KMS-11 (cell line): ENCODE measurements around the gene DUS2.
A peak's percentile ranks its signal among the peaks of the same experiment; 100 is the strongest.

ENCODE experiments used
- H2AFZ ChIP-seq: fragments of 200-600 bp; sonication (generic); 2 replicates; pipeline ENCODE4 v1.6.1; 2016; ENCODE audit warnings: antibody characterized with exemption, mixed run types, low read depth
- H3K27ac ChIP-seq: fragments of 200-600 bp; sonication (generic); 2 replicates; pipeline ENCODE4 v1.6.1; 2016; ENCODE audit warnings: mild to moderate bottlenecking, mixed run types
- H3K27me3 ChIP-seq: fragments of 200-600 bp; sonication (generic); 2 replicates; pipeline ENCODE4 v1.6.1; 2017; ENCODE audit warnings: mild to moderate bottlenecking, low read depth, mixed run types, moderate library complexity; ENCODE audit not compliant: insufficient read depth
- H3K36me3 ChIP-seq: fragments of 200-600 bp; sonication (generic); 2 replicates; pipeline ENCODE4 v1.6.1; 2017; ENCODE audit warnings: mild to moderate bottlenecking, mixed run types; ENCODE audit not compliant: insufficient read depth
- H3K4me1 ChIP-seq: fragments of 200-600 bp; sonication (generic); 2 replicates; pipeline ENCODE4 v1.6.1; 2016; ENCODE audit warnings: mild to moderate bottlenecking, low read depth, mixed run types; ENCODE audit not compliant: poor library complexity, severe bottlenecking
- H3K4me2 ChIP-seq: fragments of 200-600 bp; sonication (generic); 2 replicates; pipeline ENCODE4 v1.7.0; 2016; ENCODE audit warnings: mild to moderate bottlenecking, mixed run types
- H3K4me3 ChIP-seq: fragments of 200-600 bp; sonication (generic); IDR thresholded peaks from 2 replicates; pipeline ENCODE4 v1.6.1; 2017; ENCODE audit warnings: low read depth, low read length, mixed read lengths; ENCODE audit not compliant: insufficient read depth
- H3K79me2 ChIP-seq: fragments of 200-600 bp; sonication (generic); 2 replicates; pipeline ENCODE4 v1.6.1; 2016; ENCODE audit warnings: low read depth, mixed run types; ENCODE audit not compliant: insufficient read depth
- H3K9ac ChIP-seq: fragments of 200-600 bp; sonication (generic); 2 replicates; pipeline ENCODE4 v1.6.1; 2016; ENCODE audit warnings: mild to moderate bottlenecking, mixed run types
- H4K20me1 ChIP-seq: fragments of 200-600 bp; sonication (generic); 2 replicates; pipeline ENCODE4 v1.6.1; 2016; ENCODE audit warnings: mild to moderate bottlenecking, mixed run types; ENCODE audit not compliant: insufficient read depth
- CTCF ChIP-seq: fragments of 200-600 bp; sonication (generic); conservative IDR thresholded peaks from 2 replicates; pipeline ENCODE4 v1.6.1; 2017; ENCODE audit warnings: low read depth, mild to moderate bottlenecking, antibody characterized with exemption, low read length, moderate library complexity, mixed read lengths

The DUS2 gene

GRCh38 chr16:68083239-68083781 is 60.2 kb downstream of the DUS2 start:
- H4K20me1 ChIP-seq = no peaks in the 10 kb centered on the region
- peaks cover 42% of the 10 kb centered on the region for H3K4me1 ChIP-seq
- no peak overlapping the region for H3K9ac ChIP-seq
- H2AFZ ChIP-seq = no peak overlapping the region
- H3K79me2 ChIP-seq = peaks cover 26% of the 10 kb centered on the region
- no peak for TF ChIP-seq CTCF
- H3K36me3 ChIP-seq = no peaks in the 10 kb centered on the region
- H3K27me3 ChIP-seq = no peaks in the 10 kb centered on the region
- no peak overlapping the region for H3K27ac ChIP-seq
- H3K4me2 ChIP-seq = no peak overlapping the region
- H3K4me3 ChIP-seq = no peak overlapping the region

GRCh38 chr16:68083861-68084503 is 60.9 kb downstream of the DUS2 start:
- Histone ChIP-seq H3K27me3 (no peaks in the 10 kb centered on the region), H3K79me2 (peaks cover 32% of the 10 kb centered on the region), H3K27ac (peak overlapping the region; percentile 88), H3K4me1 (peaks cover 49% of the 10 kb centered on the region), H4K20me1 (peaks cover 3% of the 10 kb centered on the region; the same call in 1 of the 2 replicates), H3K4me3 (no peak overlapping the region), H3K4me2 (peak overlapping the region; percentile 91; the same call in 1 of the 2 replicates), H3K36me3 (no peaks in the 10 kb centered on the region), H2AFZ (peak overlapping the region; percentile 97), H3K9ac (peak overlapping the region; percentile 89)
- TF ChIP-seq CTCF = no peak

- Histone ChIP-seq H3K79me2 (peaks cover 39% of the 10 kb centered on the region), H2AFZ (peak overlapping the region; percentile 97), H3K4me2 (peak overlapping the region; percentile 91), H3K4me3 (no peak overlapping the region), H3K9ac (peak overlapping the region; percentile 89), H4K20me1 (peaks cover 4% of the 10 kb centered on the region; the same call in 1 of the 2 replicates), H3K4me1 (peaks cover 56% of the 10 kb centered on the region), H3K27ac (peak overlapping the region; percentile 88), H3K36me3 (no peaks in the 10 kb centered on the region), H3K27me3 (no peaks in the 10 kb centered on the region)
- no peak for TF ChIP-seq CTCF
Observed at GRCh38 chr16:68084504-68085258, 61.6 kb downstream of the DUS2 start.

- Histone ChIP-seq H3K36me3 (no peaks in the 10 kb centered on the region), H2AFZ (peak within 1 kb of the TSS; percentile 97), H3K4me3 (no peak within 1 kb of the TSS), H3K4me2 (peak within 1 kb of the TSS; percentile 95), H3K27ac (peak within 1 kb of the TSS; percentile 88), H4K20me1 (peaks cover 4% of the 10 kb centered on the region; the same call in 1 of the 2 replicates), H3K9ac (peak within 1 kb of the TSS; percentile 89), H3K27me3 (no peaks in the 10 kb centered on the region), H3K79me2 (peaks cover 47% of the 10 kb centered on the region), H3K4me1 (peaks cover 64% of the 10 kb centered on the region)
- no peak for TF ChIP-seq CTCF
Observed at GRCh38 chr16:68085259-68086071, 62.4 kb downstream of the DUS2 start, which contains the start of gene NFATC3. NFATC3 (plus strand) TSS chr16:68085370; CDS start chr16:68085682, 312 bp downstream.
